HuH-7.5 (cell line): ENCODE results near the gene CALCOCO1.

Experiments
- DNase-seq: peaks from one replicate; pipeline ENCODE4 v3.0.0; 2011; ENCODE audit warnings: low spot score

Gene CALCOCO1

GRCh38 chr12:53664191-53664590, 63.1 kb downstream of the CALCOCO1 start:
- no peak for DNase-seq

- DNase-seq = no peak
Measured at GRCh38 chr12:53660041-53660440, 67.2 kb downstream of the CALCOCO1 start.

GRCh38 chr12:53659571-53659981, 67.7 kb downstream of the CALCOCO1 start:
- no peak for DNase-seq

GRCh38 chr12:53659011-53659551, 68.2 kb downstream of the CALCOCO1 start:
- peak; percentile 30 for DNase-seq
